ENCODE data around the gene PPFIA2. TPM values are rescaled to one million over a fixed set of nuclear protein-coding genes. Genes with fewer than 3 reads are reported as not detected.
"Not testable (repeated sequence)": the region's sequence is repeated elsewhere in the genome, so short reads cannot be mapped to it uniquely, and the experiment has no call there.

The PPFIA2 gene
- polyA plus RNA-seq, 3 donors, result 4.4 to 7.0 (median 4.7) TPM

GRCh38 chr12:81692008-81692407 lies 67.1 kb downstream of the PPFIA2 start:
- no peak for DNase-seq (ENCODE audit: extremely low read depth in 1 of 11, low read depth in 9 of 11, low spot score in 4 of 11)

- DNase-seq (ENCODE audit: extremely low read depth in 1 of 11, low read depth in 9 of 11, low spot score in 4 of 11), result no peak
These were observed 75.3 kb downstream of the PPFIA2 start for GRCh38 chr12:81683881-81684280.

GRCh38 chr12:81679614-81680013 lies 79.5 kb downstream of the PPFIA2 start:
- no peak for DNase-seq (ENCODE audit: extremely low read depth in 1 of 11, low read depth in 9 of 11, low spot score in 4 of 11)

GRCh38 chr12:81670759-81671158 lies 88.4 kb downstream of the PPFIA2 start:
- DNase-seq (ENCODE audit: extremely low read depth in 1 of 11, low read depth in 9 of 11, low spot score in 4 of 11), result no peak

- no peak for DNase-seq (ENCODE audit: extremely low read depth in 1 of 11, low read depth in 9 of 11, low spot score in 4 of 11)
These were observed 90.7 kb downstream of the PPFIA2 start for GRCh38 chr12:81668475-81668874.

- DNase-seq (ENCODE audit: extremely low read depth in 1 of 11, low read depth in 9 of 11, low spot score in 4 of 11), result not testable (repeated sequence)
These were observed 99.8 kb downstream of the PPFIA2 start for GRCh38 chr12:81659310-81659709.

GRCh38 chr12:81644503-81644902 lies 114.6 kb downstream of the PPFIA2 start:
- peak in 9 of 11 donors; percentile 14 to 48 (median 26) for DNase-seq (ENCODE audit: extremely low read depth in 1 of 11, low read depth in 9 of 11, low spot score in 4 of 11)

- DNase-seq (ENCODE audit: extremely low read depth in 1 of 11, low read depth in 9 of 11, low spot score in 4 of 11), result no peak
These were observed 120.0 kb downstream of the PPFIA2 start for GRCh38 chr12:81639196-81639595.

- no peak for DNase-seq (ENCODE audit: extremely low read depth in 1 of 11, low read depth in 9 of 11, low spot score in 4 of 11)
These were observed 126.0 kb downstream of the PPFIA2 start for GRCh38 chr12:81633127-81633526.

GRCh38 chr12:81627336-81628189 lies 131.6 kb downstream of the PPFIA2 start:
- DNase-seq (ENCODE audit: extremely low read depth in 1 of 11, low read depth in 9 of 11, low spot score in 4 of 11), result peak; percentile 4 to 48 (median 20)

GRCh38 chr12:81626406-81626805 lies 132.7 kb downstream of the PPFIA2 start:
- DNase-seq (ENCODE audit: extremely low read depth in 1 of 11, low read depth in 9 of 11, low spot score in 4 of 11), result no peak

GRCh38 chr12:81617915-81618314 lies 141.2 kb downstream of the PPFIA2 start:
- peak in 1 of 11 donors; percentile 15 for DNase-seq (ENCODE audit: extremely low read depth in 1 of 11, low read depth in 9 of 11, low spot score in 4 of 11)

GRCh38 chr12:81615026-81615588 lies 144.0 kb downstream of the PPFIA2 start:
- DNase-seq (ENCODE audit: extremely low read depth in 1 of 11, low read depth in 9 of 11, low spot score in 4 of 11), result no peak

- no peak for DNase-seq (ENCODE audit: extremely low read depth in 1 of 11, low read depth in 9 of 11, low spot score in 4 of 11)
These were observed 147.9 kb downstream of the PPFIA2 start for GRCh38 chr12:81610955-81611889.

- peak in 2 of 11 donors; percentile 2 to 7 for DNase-seq (ENCODE audit: extremely low read depth in 1 of 11, low read depth in 9 of 11, low spot score in 4 of 11)
These were observed 161.1 kb downstream of the PPFIA2 start for GRCh38 chr12:81597928-81598604.

- no peak for DNase-seq (ENCODE audit: extremely low read depth in 1 of 11, low read depth in 9 of 11, low spot score in 4 of 11)
These were observed 162.6 kb downstream of the PPFIA2 start for GRCh38 chr12:81596558-81596957.

- DNase-seq (ENCODE audit: extremely low read depth in 1 of 11, low read depth in 9 of 11, low spot score in 4 of 11), result no peak
These were observed 167.9 kb downstream of the PPFIA2 start for GRCh38 chr12:81591256-81591655.

GRCh38 chr12:81590703-81591102 lies 168.4 kb downstream of the PPFIA2 start:
- not testable (repeated sequence) for DNase-seq (ENCODE audit: extremely low read depth in 1 of 11, low read depth in 9 of 11, low spot score in 4 of 11)
